GM12864 (cell line): ENCODE data around the gene TMEM147.

ENCODE experiments used
- DNase-seq: peaks from one replicate; pipeline ENCODE4 v3.0.0-alpha.2; 2011; ENCODE audit warnings: low read depth
- H3K4me3 ChIP-seq: 2 replicates; pipeline ENCODE4 v1.5.1; 2011; ENCODE audit warnings: mild to moderate bottlenecking, low read depth, low read length, control low read depth
- TF ChIP-seq, protein P1 (sequence below): IDR thresholded peaks from 2 replicates; pipeline ENCODE4 v1.5.1; 2011; ENCODE audit warnings: low read depth, mild to moderate bottlenecking, moderate library complexity, low read length, control low read depth, inconsistent platforms; ENCODE audit errors: missing control alignments

Gene TMEM147

DNA sequence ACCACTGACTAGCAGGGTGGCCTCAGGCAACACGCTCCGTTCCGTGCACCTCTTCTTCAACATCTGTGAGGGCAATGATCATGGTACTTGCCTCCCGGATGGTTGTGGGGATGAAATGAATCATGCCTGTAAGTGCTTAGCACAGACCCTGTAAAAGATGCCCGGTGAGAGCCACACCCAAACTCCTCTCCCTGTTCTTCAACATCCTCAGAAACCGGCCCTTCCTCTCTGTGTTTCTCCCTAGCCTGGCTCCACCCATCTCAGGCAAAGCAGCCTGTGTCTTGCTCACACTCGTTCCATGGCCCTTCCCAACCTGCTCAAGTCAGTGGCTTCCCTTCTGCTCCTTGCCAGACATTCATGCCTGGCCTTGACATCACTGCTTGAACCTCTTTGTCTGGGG, 26.1 kb upstream of the TMEM147 start:
- TF ChIP-seq, protein P1, sequence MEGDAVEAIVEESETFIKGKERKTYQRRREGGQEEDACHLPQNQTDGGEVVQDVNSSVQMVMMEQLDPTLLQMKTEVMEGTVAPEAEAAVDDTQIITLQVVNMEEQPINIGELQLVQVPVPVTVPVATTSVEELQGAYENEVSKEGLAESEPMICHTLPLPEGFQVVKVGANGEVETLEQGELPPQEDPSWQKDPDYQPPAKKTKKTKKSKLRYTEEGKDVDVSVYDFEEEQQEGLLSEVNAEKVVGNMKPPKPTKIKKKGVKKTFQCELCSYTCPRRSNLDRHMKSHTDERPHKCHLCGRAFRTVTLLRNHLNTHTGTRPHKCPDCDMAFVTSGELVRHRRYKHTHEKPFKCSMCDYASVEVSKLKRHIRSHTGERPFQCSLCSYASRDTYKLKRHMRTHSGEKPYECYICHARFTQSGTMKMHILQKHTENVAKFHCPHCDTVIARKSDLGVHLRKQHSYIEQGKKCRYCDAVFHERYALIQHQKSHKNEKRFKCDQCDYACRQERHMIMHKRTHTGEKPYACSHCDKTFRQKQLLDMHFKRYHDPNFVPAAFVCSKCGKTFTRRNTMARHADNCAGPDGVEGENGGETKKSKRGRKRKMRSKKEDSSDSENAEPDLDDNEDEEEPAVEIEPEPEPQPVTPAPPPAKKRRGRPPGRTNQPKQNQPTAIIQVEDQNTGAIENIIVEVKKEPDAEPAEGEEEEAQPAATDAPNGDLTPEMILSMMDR, result no peak
- H3K4me3 ChIP-seq, result no peak overlapping the region
- DNase-seq, result no peak

DNA sequence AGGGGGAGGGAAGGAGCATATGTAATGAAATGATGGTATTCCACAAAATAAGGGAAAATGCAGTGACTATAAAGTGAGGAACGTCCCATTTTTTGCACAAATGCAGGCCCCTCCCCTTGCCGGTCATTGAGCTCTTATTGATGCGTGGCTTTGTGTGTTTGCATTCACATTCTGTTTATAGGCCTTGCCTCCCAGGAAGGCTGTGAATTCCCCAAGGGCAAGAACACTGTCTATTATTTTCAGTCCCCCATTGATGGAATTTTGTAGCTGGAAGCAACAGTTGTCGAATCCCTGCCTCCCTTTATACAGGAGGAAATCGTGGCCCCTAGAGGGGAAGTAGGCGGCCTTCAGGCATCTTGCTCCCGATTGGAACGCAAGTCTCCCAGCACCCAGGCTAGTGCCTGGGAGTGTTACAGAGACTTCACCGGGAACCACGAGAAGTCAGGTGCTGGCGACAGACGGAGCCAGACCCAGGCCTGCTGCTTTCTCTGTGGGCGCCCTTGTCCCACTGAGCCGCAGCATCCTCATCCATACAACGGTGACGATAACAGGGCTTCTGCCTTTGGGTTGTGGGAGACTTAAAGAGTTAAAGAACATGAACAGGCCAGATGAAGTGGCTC, 24.2 kb upstream of the TMEM147 start:
- DNase-seq, result no peak
- TF ChIP-seq, protein P1, result no peak
- no peak overlapping the region for H3K4me3 ChIP-seq

- TF ChIP-seq, protein P1, result no peak
- H3K4me3 ChIP-seq, result no peak overlapping the region
- DNase-seq, result no peak
These were observed 22.6 kb upstream of the TMEM147 start for GRCh38 chr19:35522745-35523327.

- TF ChIP-seq, protein P1, result no peak
- no peak overlapping the region for H3K4me3 ChIP-seq
- DNase-seq, result no peak
These were observed 21.1 kb upstream of the TMEM147 start for GRCh38 chr19:35524181-35524837.

DNA sequence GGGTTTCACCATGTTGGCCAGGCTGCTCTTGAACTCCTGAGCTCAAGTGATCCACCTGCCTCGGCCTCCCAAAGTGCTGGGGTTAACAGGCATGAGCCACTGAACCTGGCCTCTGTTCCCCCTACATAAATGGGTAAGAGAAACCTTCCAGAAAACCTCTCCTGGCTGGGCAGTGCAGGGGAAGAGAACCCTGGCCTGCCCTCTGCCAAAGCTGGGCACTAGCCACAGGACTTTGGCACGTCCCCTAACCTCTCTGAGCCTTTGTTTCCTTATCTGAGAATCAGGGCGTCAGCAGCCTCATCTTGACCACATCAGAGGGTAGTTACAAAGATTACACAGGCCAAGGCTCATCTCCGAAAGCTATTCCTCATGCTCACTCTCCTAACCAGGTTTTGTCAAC, 19.6 kb upstream of the TMEM147 start:
- H3K4me3 ChIP-seq, result no peak overlapping the region
- DNase-seq, result no peak
- TF ChIP-seq, protein P1, result no peak

GRCh38 chr19:35528218-35529038, 17.0 kb upstream of the TMEM147 start, which contains the start of gene SBSN:
Gene SBSN (minus strand): TSS chr19:35528311. CDS start chr19:35528281, 30 bp downstream.
- no peak within 1 kb of the TSS for H3K4me3 ChIP-seq
- DNase-seq, result no peak
- TF ChIP-seq, protein P1, result no peak
